ENCODE results near the gene PTTG1IP. TPM values are rescaled to one million over a fixed set of nuclear protein-coding genes. Genes with fewer than 3 reads are reported as not detected.

PTTG1IP gene
- total RNA-seq, 4 donors from 2014 or later: 256 to 374 (median 309) TPM

DNA sequence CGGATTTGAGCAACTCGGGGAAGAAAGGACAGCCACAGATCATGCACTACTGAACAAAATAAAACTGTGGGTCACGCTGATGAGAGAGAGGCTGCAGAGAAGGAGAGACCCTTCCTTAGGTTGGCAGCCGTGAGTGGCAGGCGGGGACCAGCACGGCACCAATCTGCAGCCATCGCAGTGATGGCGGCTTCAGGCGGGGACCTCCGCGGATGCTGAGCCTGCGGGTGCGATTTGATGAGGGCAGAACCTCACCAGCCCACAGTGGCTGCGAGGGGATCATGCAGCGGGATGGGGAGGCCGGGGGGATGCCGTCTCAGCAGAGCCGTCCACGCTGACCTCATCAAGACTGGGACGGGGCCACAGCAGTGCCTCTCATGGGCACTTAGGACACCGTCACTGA, 35.4 kb upstream of the PTTG1IP start:
- H3K27ac ChIP-seq: no peak overlapping the region
- DNase-seq: no peak

DNA sequence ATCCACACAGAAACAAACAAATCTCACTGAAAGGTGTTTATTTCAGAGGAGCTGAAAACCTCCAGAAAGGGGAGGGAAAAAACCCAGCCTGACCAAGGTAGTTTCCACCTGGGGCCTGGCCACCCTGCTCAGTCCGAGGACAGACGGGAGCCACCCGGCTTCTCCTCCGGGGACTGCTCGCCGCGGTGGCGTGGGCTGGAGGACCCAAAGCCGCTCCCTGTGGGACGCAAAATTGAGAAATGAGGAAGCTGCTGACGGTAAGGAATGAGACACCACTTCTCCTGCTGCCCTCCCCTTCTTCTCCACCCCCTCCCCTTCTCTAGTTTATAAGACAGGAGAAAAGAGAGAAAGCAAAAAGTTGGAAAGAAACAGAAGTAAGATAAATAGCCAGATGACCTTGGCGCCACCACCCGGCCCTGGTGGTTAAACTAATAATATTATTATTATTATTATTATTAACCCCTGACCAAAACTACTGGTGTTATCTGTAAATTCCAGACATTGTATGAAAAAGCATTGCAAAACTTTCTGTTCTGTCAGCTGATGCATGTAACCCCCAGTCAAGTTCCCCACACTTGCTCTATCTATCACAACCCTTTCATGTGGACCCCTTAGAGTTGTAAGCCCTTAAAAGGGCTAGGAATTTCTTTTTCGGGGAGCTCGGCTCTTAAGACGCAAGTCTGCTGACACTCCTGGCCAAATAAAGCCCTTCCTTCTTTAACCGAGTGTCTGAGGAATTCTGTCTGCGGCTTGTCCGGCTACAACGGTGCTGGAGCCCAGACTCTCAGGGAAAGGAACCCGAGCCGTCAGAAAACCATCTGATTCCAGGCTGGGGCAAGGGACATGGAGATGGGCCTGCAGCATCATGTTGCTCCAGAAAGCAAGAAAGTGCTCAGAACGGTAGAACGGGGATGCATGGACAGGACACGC, 34.7 kb upstream of the PTTG1IP start:
- no peak overlapping the region for H3K4me3 ChIP-seq (replicated peaks in 1 of 3)
- H3K36me3 ChIP-seq: no peaks in the 10 kb centered on the region
- H3K27ac ChIP-seq: no peak overlapping the region
- no peak for TF ChIP-seq POLR2A (IDR thresholded peaks at IDR 0.05)
- TF ChIP-seq, protein P1, sequence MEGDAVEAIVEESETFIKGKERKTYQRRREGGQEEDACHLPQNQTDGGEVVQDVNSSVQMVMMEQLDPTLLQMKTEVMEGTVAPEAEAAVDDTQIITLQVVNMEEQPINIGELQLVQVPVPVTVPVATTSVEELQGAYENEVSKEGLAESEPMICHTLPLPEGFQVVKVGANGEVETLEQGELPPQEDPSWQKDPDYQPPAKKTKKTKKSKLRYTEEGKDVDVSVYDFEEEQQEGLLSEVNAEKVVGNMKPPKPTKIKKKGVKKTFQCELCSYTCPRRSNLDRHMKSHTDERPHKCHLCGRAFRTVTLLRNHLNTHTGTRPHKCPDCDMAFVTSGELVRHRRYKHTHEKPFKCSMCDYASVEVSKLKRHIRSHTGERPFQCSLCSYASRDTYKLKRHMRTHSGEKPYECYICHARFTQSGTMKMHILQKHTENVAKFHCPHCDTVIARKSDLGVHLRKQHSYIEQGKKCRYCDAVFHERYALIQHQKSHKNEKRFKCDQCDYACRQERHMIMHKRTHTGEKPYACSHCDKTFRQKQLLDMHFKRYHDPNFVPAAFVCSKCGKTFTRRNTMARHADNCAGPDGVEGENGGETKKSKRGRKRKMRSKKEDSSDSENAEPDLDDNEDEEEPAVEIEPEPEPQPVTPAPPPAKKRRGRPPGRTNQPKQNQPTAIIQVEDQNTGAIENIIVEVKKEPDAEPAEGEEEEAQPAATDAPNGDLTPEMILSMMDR (IDR thresholded peaks at IDR 0.05): no peak
- intact Hi-C loops (cut with DNase I): no loop called here
- WGBS, 2 donors: 78 to 82% methylated on average over 25 of the region's 25 CpGs
- peaks cover 8 to 28% of the 10 kb centered on the region in 2 donors for H3K4me1 ChIP-seq
- H3K27me3 ChIP-seq: no peaks in the 10 kb centered on the region
- DNase-seq: no peak
- H3K9me3 ChIP-seq: no peaks in the 10 kb centered on the region

More for the DNA sequence above, 35.4 kb upstream of the PTTG1IP start:
- Histone ChIP-seq H3K4me3 (replicated peaks in 1 of 3) (no peak overlapping the region), H3K36me3 (no peaks in the 10 kb centered on the region), H3K4me1 (peaks cover 8 to 25% of the 10 kb centered on the region in 2 donors), H3K9me3 (no peaks in the 10 kb centered on the region), H3K27me3 (no peaks in the 10 kb centered on the region)
- WGBS, 2 donors: 96 to 98% methylated on average over 16 to 18 of the region's 21 CpGs
- intact Hi-C loops (cut with DNase I): no loop called here
- TF ChIP-seq POLR2A (IDR thresholded peaks at IDR 0.05): no peak
- TF ChIP-seq, protein P1 (IDR thresholded peaks at IDR 0.05): no peak

DNA sequence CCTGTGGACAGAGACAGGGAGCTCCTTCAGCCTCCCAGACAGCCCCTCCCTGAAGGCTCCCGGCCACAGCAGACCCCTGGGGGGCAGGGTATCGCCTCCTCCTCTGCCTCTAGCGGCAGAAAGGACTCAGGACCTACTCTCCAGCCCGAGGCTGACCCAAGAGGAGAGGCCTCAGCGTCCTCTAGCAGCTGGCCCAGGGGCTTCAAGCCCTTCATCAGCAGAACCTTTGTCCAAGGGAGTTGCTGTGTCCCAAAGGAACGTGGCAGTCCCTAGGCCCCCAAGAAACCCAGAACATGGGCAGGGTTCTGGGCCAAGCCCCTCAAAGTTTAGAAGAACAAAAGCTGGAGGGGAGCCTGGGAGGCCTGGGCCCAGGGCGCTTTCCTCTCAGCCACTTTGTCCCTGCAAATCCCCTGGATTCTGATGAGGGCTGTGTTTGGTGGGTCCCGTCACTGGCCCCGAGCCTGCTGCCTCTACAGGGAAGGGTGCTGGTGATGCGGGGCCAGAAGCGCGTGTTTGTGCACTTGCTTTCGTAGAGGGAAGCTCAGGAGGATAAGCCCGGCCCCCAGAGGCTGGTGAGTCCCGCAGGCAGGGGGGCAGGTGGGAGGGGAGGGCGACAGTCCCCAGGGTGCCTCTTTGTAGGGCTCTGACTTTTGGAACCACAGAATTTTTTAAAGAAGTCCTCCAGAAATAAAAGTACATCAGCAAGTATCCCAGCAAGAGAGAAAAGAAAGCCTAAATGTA, 33.9 kb upstream of the PTTG1IP start:
- no peaks in the 10 kb centered on the region for H3K36me3 ChIP-seq
- H3K27me3 ChIP-seq: no peaks in the 10 kb centered on the region
- no peak overlapping the region for H3K4me3 ChIP-seq (replicated peaks in 1 of 3)
- no peaks in the 10 kb centered on the region for H3K9me3 ChIP-seq
- DNase-seq: no peak
- TF ChIP-seq POLR2A (IDR thresholded peaks at IDR 0.05): no peak
- TF ChIP-seq, protein P1 (IDR thresholded peaks at IDR 0.05): no peak
- H3K4me1 ChIP-seq: peaks cover 8 to 31% of the 10 kb centered on the region in 2 donors
- intact Hi-C loops (cut with DNase I): no loop called here
- H3K27ac ChIP-seq: no peak overlapping the region
- WGBS, 2 donors: 70 to 83% methylated on average over 10 to 12 of the region's 16 CpGs

DNA sequence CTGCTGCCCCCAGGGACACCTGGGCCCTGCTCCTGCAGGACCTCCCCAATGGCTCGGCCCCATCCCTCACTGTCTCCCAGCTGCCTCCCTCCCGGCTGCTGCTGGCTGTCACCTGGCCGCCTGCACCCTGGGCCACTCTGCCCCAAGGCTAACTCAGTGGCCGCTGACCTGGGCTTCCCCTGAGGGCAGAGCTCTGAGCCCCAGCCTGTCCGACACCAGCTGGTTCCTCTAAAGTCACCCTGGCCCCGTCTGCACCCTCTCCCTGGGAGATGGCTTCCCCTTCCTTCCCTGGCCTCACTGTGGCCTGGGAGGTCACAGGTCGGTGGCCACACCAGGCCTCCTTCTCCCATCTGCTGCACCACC, 32.2 kb upstream of the PTTG1IP start:
- no peaks in the 10 kb centered on the region for H3K9me3 ChIP-seq
- no peak overlapping the region for H3K27ac ChIP-seq
- intact Hi-C loops (cut with DNase I): no loop called here
- no peak for DNase-seq
- WGBS, 2 donors: 85 to 91% methylated on average over 6 of the region's 7 CpGs
- H3K4me3 ChIP-seq (replicated peaks in 1 of 3): no peak overlapping the region
- H3K27me3 ChIP-seq: no peaks in the 10 kb centered on the region
- H3K36me3 ChIP-seq: no peaks in the 10 kb centered on the region
- TF ChIP-seq, protein P1 (IDR thresholded peaks at IDR 0.05): no peak
- TF ChIP-seq POLR2A (IDR thresholded peaks at IDR 0.05): no peak
- H3K4me1 ChIP-seq: peaks cover 0 to 17% of the 10 kb centered on the region in 2 donors

Data from thyroid gland (tissue), 4 donors.